Loucy (cell line): Measurements from ENCODE around the gene LHFPL6.
"Not testable (repeated sequence)": the region's sequence is repeated elsewhere in the genome, so short reads cannot be mapped to it uniquely, and the experiment has no call there.

Experiments used
- H2AFZ ChIP-seq: fragments of 200-600 bp; sonication (generic); 2 replicates; pipeline ENCODE4 v1.6.0; 2016; ENCODE audit warnings: antibody characterized with exemption, mild to moderate bottlenecking, low read length, moderate library complexity
- H3F3A ChIP-seq: fragments of 200-600 bp; 2 replicates; pipeline ENCODE4 v1.6.0; 2016; ENCODE audit warnings: antibody characterized with exemption, low read depth, mild to moderate bottlenecking
- H3K27me3 ChIP-seq: fragments of 200-600 bp; sonication (generic); 2 replicates; pipeline ENCODE4 v1.6.1; 2014; ENCODE audit warnings: low read length, mild to moderate bottlenecking; ENCODE audit not compliant: insufficient read depth, poor library complexity, severe bottlenecking
- H3K36me3 ChIP-seq: fragments of 200-600 bp; sonication (generic); 2 replicates; pipeline ENCODE4 v1.6.1; 2016; ENCODE audit warnings: low read length; ENCODE audit not compliant: insufficient read depth
- H3K4me1 ChIP-seq: fragments of 200-600 bp; sonication (generic); 2 replicates; pipeline ENCODE4 v1.5.1; 2014; ENCODE audit warnings: low read length, mild to moderate bottlenecking; ENCODE audit not compliant: insufficient read depth, poor library complexity, severe bottlenecking
- H3K4me2 ChIP-seq: fragments of 200-600 bp; sonication (generic); 2 replicates; pipeline ENCODE4 v1.6.0; 2014; ENCODE audit warnings: antibody characterized with exemption, low read length, low read depth, mild to moderate bottlenecking; ENCODE audit not compliant: poor library complexity, severe bottlenecking
- H3K4me3 ChIP-seq: fragments of 200-600 bp; sonication (generic); 2 replicates; pipeline ENCODE4 v1.5.1; 2014; ENCODE audit warnings: low read length, mild to moderate bottlenecking, mixed read lengths; ENCODE audit not compliant: poor library complexity, severe bottlenecking
- H3K79me2 ChIP-seq: fragments of 200-600 bp; sonication (generic); 2 replicates; pipeline ENCODE4 v1.6.1; 2014; ENCODE audit warnings: low read length; ENCODE audit not compliant: insufficient read depth
- H3K9ac ChIP-seq: fragments of 200-600 bp; sonication (generic); 2 replicates; pipeline ENCODE4 v1.6.0; 2014; ENCODE audit warnings: mild to moderate bottlenecking, low read depth, low read length, moderate library complexity; ENCODE audit not compliant: poor library complexity, severe bottlenecking
- H3K9me2 ChIP-seq: fragments of 200-600 bp; sonication (generic); replicated peaks from 2 replicates; pipeline ENCODE4 v1.6.1; 2016; ENCODE audit warnings: low read depth, low read length, mixed read lengths
- H3K9me3 ChIP-seq: fragments of 200-600 bp; sonication (generic); 2 replicates; pipeline ENCODE4 v1.6.1; 2014; ENCODE audit warnings: mild to moderate bottlenecking, antibody characterized with exemption, low read length, low read depth; ENCODE audit not compliant: insufficient read depth
- H4K20me1 ChIP-seq: fragments of 200-600 bp; sonication (generic); 2 replicates; pipeline ENCODE4 v1.6.0; 2014; ENCODE audit warnings: antibody characterized with exemption, low read length, mild to moderate bottlenecking; ENCODE audit not compliant: insufficient read depth, poor library complexity, severe bottlenecking
- CTCF ChIP-seq: fragments of 200-600 bp; sonication (generic); conservative IDR thresholded peaks from 2 replicates; pipeline ENCODE4 v1.5.1; 2014; ENCODE audit warnings: mild to moderate bottlenecking, antibody characterized with exemption, low read length
- EZH2phosphoT487 ChIP-seq: fragments of 200-600 bp; IDR thresholded peaks from 2 replicates; pipeline ENCODE4 v1.6.1; 2018; ENCODE audit warnings: antibody characterized with exemption, mild to moderate bottlenecking, moderate library complexity, borderline replicate concordance

The LHFPL6 gene

GRCh38 chr13:39345982-39346381 lies 257.0 kb downstream of the LHFPL6 start:
- no peaks in the 10 kb centered on the region for H3K27me3 ChIP-seq

GRCh38 chr13:39341251-39341650 lies 261.7 kb downstream of the LHFPL6 start:
- Histone ChIP-seq H3K4me3 (no peak overlapping the region), H2AFZ (no peak overlapping the region), H3K4me2 (no peak overlapping the region), H3K4me1 (no peaks in the 10 kb centered on the region), H3K9ac (no peak overlapping the region), H3F3A (no peaks in the 10 kb centered on the region), H3K36me3 (no peaks in the 10 kb centered on the region), H3K79me2 (no peaks in the 10 kb centered on the region), H3K27me3 (no peaks in the 10 kb centered on the region), H3K9me3 (no peaks in the 10 kb centered on the region), H3K9me2 (no peaks in the 10 kb centered on the region), H4K20me1 (no peaks in the 10 kb centered on the region)
- no peak for TF ChIP-seq CTCF
- TF ChIP-seq EZH2phosphoT487: no peak

More at GRCh38 chr13:39345982-39346381, 257.0 kb downstream of the LHFPL6 start:
- H4K20me1 ChIP-seq: no peaks in the 10 kb centered on the region
- no peaks in the 10 kb centered on the region for H3K9me2 ChIP-seq
- no peaks in the 10 kb centered on the region for H3K4me1 ChIP-seq
- no peak overlapping the region for H3K4me2 ChIP-seq
- H2AFZ ChIP-seq: no peak overlapping the region
- no peak overlapping the region for H3K9ac ChIP-seq
- no peaks in the 10 kb centered on the region for H3K79me2 ChIP-seq
- TF ChIP-seq CTCF (no peak), EZH2phosphoT487 (no peak)
- H3K36me3 ChIP-seq: no peaks in the 10 kb centered on the region
- H3F3A ChIP-seq: no peaks in the 10 kb centered on the region
- no peak overlapping the region for H3K4me3 ChIP-seq
- H3K9me3 ChIP-seq: no peaks in the 10 kb centered on the region

- H3K79me2 ChIP-seq, H3K9me2 ChIP-seq, H3K9me3 ChIP-seq, H3K4me1 ChIP-seq, H3K9ac ChIP-seq, H4K20me1 ChIP-seq, H3K27me3 ChIP-seq, H3K36me3 ChIP-seq, H3K4me2 ChIP-seq, H3F3A ChIP-seq, H2AFZ ChIP-seq, H3K4me3 ChIP-seq: not testable (repeated sequence)
Measured at GRCh38 chr13:39338114-39338513, 264.9 kb downstream of the LHFPL6 start.

GRCh38 chr13:39336937-39337336 lies 266.1 kb downstream of the LHFPL6 start:
- Histone ChIP-seq H3K27me3 (no peaks in the 10 kb centered on the region), H3K4me1 (no peaks in the 10 kb centered on the region), H3K9me3 (no peaks in the 10 kb centered on the region), H3K36me3 (no peaks in the 10 kb centered on the region), H2AFZ (no peak overlapping the region), H3K9ac (no peak overlapping the region), H4K20me1 (no peaks in the 10 kb centered on the region), H3F3A (no peaks in the 10 kb centered on the region), H3K9me2 (no peaks in the 10 kb centered on the region), H3K79me2 (no peaks in the 10 kb centered on the region), H3K4me2 (no peak overlapping the region), H3K4me3 (no peak overlapping the region)
- TF ChIP-seq CTCF: no peak
- no peak for TF ChIP-seq EZH2phosphoT487
